Colonic mucosa (tissue), 4 donors: ENCODE data around the gene TGFBR2. TPM values are rescaled to one million over a fixed set of nuclear protein-coding genes. Genes with fewer than 3 reads are reported as not detected.

ENCODE experiments used
- DNase-seq: peaks from one replicate; pipeline ENCODE4 v3.0.0-alpha.2; 2020
- H3K27ac ChIP-seq: fragments of 200-600 bp; one replicate; pipeline ENCODE4 v1.8.0; 2021
- H3K27me3 ChIP-seq: fragments of 200-600 bp; one replicate; pipeline ENCODE4 v1.8.0; 2021
- H3K36me3 ChIP-seq: fragments of 200-600 bp; one replicate; pipeline ENCODE4 v1.8.0; 2021
- H3K4me1 ChIP-seq: fragments of 200-600 bp; one replicate; pipeline ENCODE4 v1.8.0; 2021; ENCODE audit warnings: mild to moderate bottlenecking
- H3K4me3 ChIP-seq: fragments of 200-600 bp; one replicate; pipeline ENCODE4 v1.8.0; 2021
- H3K9ac ChIP-seq, 2 donors: one replicate each; pipeline ENCODE4 v1.7.0; 2013; ENCODE audit warnings: control low read depth in 2 of 2, low read depth in 2 of 2, low read length in 2 of 2
- H3K9me3 ChIP-seq: fragments of 200-600 bp; one replicate; pipeline ENCODE4 v1.8.0; 2021
- intact Hi-C: fragments of 100-400 bp; cut with DNase I; formaldehyde crosslinking; loops from one replicate; pipeline ENCODE4 v1.14.1; 2022
- total RNA-seq, 2 donors: library from RNA; stranded (reverse); fragmentation: NEBNext Ultra II Directional in 1 of 2; extraction: Animal tissue kit (Norgen Biotek cat#: 25700) in 1 of 2; gene quantifications; one replicate each; pipeline ENCODE4 v1.2.1, GENCODE V29; 2021
- TF ChIP-seq, protein P1 (sequence below): fragments of 200-600 bp; IDR thresholded peaks from one replicate; pipeline ENCODE4 v1.8.0; 2022; ENCODE audit warnings: antibody characterized with exemption, mild to moderate bottlenecking
- donor health status: healthy.
- donor health status: DM: no; HTN: no; CAD: no.
- donor health status: DM: no; HTN: no; CAD: no.

Gene TGFBR2
- total RNA-seq, 2 donors from 2014 or later: 32.4 to 53.5 TPM

DNA sequence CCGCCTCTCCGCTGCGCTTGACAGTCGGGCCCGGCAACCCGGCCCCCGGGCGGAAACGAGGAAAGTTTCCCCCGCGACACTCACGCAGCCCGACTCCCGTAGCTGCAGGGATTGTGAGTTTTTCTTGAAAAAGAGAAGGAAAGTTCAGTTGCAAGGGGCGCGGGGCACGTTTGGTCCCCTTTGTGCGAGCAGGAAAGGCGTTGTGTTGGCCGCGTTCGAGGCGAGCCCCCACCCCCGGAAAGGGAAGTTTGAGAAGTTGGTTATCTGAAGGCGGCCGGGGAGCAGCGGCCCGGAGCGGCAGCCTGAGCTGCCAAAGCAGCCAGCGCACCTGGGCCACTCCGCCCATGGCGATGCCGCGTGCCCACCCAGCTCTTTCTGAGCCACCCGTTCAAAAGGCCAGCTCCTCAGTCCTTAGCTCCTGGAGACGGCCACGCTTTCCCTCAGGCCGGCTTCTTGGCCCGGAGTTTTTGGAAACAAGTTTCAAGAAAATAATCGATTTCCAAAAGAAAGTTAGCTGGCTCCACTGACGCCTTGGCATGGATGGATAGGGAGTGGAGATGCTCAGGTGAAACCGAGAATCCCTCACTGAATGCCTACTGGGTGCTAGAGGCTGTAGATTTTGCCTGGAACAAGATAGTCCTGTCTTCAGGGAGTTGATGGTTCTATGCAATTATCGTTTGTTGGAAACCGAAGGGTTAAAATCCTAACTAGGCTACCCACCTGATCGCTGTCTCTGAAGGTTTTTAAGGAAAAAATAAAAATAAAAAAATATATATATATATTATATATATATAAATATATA is 832 bp downstream of the TGFBR2 start:
- TF ChIP-seq, protein P1, sequence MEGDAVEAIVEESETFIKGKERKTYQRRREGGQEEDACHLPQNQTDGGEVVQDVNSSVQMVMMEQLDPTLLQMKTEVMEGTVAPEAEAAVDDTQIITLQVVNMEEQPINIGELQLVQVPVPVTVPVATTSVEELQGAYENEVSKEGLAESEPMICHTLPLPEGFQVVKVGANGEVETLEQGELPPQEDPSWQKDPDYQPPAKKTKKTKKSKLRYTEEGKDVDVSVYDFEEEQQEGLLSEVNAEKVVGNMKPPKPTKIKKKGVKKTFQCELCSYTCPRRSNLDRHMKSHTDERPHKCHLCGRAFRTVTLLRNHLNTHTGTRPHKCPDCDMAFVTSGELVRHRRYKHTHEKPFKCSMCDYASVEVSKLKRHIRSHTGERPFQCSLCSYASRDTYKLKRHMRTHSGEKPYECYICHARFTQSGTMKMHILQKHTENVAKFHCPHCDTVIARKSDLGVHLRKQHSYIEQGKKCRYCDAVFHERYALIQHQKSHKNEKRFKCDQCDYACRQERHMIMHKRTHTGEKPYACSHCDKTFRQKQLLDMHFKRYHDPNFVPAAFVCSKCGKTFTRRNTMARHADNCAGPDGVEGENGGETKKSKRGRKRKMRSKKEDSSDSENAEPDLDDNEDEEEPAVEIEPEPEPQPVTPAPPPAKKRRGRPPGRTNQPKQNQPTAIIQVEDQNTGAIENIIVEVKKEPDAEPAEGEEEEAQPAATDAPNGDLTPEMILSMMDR: no peak
- H3K9me3 ChIP-seq: no peaks in the 10 kb centered on the region
- H3K27me3 ChIP-seq: no peaks in the 10 kb centered on the region
- no peaks in the 10 kb centered on the region for H3K36me3 ChIP-seq
- intact Hi-C loops: no loop called here
- H3K27ac ChIP-seq: peak overlapping the region; percentile 99
- H3K4me3 ChIP-seq: peak overlapping the region; percentile 89
- peak; percentile 84 for DNase-seq
- H3K9ac ChIP-seq: peak overlapping the region; percentile 76 to 98
- H3K4me1 ChIP-seq: no peaks in the 10 kb centered on the region

DNA sequence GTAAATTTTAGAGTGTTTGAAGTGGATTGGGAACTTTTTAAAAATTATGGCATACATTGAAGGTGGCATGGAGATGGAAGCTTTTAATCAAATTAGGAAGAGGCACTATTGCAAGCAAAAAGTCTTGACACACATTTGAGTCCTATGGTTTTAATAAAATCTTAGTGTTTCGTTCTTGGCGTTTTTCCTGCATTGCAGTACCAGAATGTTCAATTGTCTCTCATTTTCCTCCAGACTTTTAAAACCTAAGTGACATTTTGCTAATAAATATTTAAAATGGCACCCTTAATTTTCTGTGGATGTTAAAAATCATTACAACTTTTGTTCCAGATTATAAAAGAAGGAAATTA is 2.2 kb downstream of the TGFBR2 start:
- H3K27ac ChIP-seq: peak overlapping the region; percentile 99
- peak overlapping the region in 1 of 2 donors; percentile 53 for H3K9ac ChIP-seq
- no peak for DNase-seq
- H3K4me1 ChIP-seq: no peaks in the 10 kb centered on the region
- TF ChIP-seq, protein P1: no peak
- no peaks in the 10 kb centered on the region for H3K36me3 ChIP-seq
- no peaks in the 10 kb centered on the region for H3K27me3 ChIP-seq
- peak overlapping the region; percentile 89 for H3K4me3 ChIP-seq
- intact Hi-C loops: no loop called here
- no peaks in the 10 kb centered on the region for H3K9me3 ChIP-seq

DNA sequence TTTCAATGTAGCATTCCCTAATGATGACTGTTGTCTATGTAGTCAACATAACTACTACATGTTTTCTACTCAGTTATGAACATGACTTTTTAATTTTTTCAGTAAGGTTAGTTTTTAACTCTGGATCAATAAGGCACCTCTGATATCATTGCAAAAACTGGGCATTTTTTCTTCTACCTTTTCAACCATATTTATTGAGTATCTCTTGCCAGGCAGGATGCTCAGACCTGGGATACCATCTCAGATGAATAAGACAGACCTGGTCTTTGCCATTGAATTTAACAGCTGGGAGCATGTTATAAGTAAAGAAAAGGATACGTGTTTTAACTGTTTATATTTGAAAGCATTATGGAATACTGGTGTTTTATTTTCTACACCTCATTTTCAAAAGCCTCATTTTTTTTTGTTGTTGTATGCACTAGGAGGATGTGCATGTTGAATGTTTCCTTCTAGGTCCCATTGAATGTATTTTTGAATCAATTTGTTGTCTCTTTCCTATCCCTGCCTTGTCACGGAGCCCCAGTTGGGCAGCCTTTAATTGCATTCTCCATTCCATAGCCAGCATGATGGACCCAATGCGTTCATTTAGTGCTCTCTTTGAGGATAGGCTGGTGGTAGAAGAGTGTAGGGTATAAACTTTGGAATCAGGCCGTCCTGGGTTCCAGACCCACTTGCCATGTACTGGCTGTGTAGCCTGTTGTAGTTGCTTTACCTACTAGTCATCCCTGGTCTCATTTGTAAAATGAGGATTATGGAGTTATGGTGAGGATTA is 3.7 kb downstream of the TGFBR2 start:
- no peaks in the 10 kb centered on the region for H3K36me3 ChIP-seq
- peak overlapping the region in 1 of 2 donors; percentile 1 for H3K9ac ChIP-seq
- H3K27me3 ChIP-seq: no peaks in the 10 kb centered on the region
- no peaks in the 10 kb centered on the region for H3K4me1 ChIP-seq
- no peak for DNase-seq
- peak overlapping the region; percentile 13 for H3K27ac ChIP-seq
- H3K9me3 ChIP-seq: no peaks in the 10 kb centered on the region
- H3K4me3 ChIP-seq: no peak overlapping the region
- intact Hi-C loops: no loop called here
- TF ChIP-seq, protein P1: no peak

DNA sequence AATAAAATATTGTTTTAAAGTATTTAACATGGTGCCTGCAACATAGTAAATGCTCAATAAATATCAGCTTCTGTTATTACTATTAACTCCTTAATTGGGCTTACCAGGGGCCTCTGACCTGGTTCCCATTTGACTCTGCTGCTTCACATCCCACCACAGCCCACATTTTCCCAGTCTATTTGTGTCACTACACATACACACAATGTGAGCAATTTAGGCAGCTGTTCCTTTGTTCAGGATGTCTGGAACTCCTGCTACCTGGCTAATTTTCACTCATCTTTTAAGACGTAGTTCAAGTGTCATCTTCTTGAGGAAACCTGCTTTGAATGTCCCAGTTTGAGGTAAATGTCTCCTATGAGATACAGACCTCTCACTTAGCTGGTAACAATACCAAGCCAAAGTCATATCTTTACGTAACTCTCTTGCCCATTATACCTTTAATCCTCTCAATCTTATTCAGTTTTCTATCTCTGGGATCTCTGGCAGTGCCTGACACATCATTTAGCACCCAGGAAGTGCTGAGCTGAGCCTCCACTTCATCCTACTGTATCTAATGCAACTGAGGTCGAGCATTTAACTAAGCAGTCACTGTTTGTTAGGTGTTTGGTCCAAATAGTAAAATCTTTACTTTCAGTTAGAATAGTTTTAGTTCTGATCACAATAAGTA is 4.4 kb downstream of the TGFBR2 start:
- intact Hi-C loops: no loop called here
- TF ChIP-seq, protein P1: no peak
- H3K9ac ChIP-seq: peak overlapping the region in 1 of 2 donors; percentile 19
- no peak for DNase-seq
- H3K9me3 ChIP-seq: no peaks in the 10 kb centered on the region
- H3K36me3 ChIP-seq: no peaks in the 10 kb centered on the region
- H3K27ac ChIP-seq: peak overlapping the region; percentile 13
- no peak overlapping the region for H3K4me3 ChIP-seq
- H3K4me1 ChIP-seq: no peaks in the 10 kb centered on the region
- H3K27me3 ChIP-seq: no peaks in the 10 kb centered on the region

DNA sequence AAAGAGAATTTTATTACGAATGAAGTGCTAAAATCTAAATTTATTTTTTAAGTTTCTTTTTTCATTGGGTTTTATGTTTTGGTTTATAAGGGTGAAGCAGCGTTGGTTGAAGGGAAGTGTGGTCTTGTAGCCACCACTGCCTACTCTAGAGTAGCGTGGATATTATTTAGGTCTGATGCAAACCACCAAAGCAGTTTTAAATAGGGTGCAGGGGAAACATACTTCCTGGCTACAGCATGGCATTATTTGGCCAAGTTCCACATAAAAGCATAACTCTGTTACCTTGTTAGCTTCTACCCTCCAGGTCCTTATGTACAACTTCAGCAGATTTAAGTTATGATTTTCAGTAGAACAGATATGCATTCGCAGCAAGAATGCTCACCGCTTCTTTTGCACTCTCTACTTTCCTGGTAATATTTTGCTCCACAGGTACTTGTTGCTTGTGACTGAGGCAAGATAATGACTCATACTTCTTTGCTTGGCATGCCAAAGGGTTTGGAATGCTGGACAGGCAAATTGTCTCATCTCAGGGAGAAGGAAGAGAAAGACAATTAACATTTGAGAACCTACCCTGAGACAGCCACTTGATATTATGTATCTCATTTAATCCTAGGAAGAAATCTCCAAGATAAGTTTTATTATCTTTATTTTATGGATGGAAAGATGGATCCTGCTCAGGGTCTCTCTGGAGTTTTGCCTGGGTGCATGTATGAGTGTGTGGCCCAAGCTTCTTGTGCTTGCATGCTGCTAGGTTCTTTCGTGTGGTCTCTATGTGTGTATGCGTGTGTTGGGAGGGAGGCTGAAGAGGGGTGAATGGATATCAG is 5.4 kb downstream of the TGFBR2 start:
- no peak for DNase-seq
- TF ChIP-seq, protein P1: no peak
- H3K27ac ChIP-seq: peak overlapping the region; percentile 13
- H3K36me3 ChIP-seq: no peaks in the 10 kb centered on the region
- intact Hi-C loops: no loop called here
- no peak overlapping the region for H3K4me3 ChIP-seq
- H3K27me3 ChIP-seq: no peaks in the 10 kb centered on the region
- H3K9me3 ChIP-seq: no peaks in the 10 kb centered on the region
- no peaks in the 10 kb centered on the region for H3K4me1 ChIP-seq
- peak overlapping the region in 1 of 2 donors; percentile 4 for H3K9ac ChIP-seq
